Activated T-cell treated with anti-CD3 and anti-CD28 coated beads, Interleukin-2, amount 50 U/mL, for 24 hours (primary cell): Measurements from ENCODE around the gene STUM.

Experiments used
- DNase-seq: peaks from one replicate; pipeline ENCODE4 v3.0.0-alpha.2; 2020
- H3K27ac Mint-ChIP-seq: 2 replicates; pipeline ENCODE4 v1.8.0; 2020; ENCODE audit warnings: mild to moderate bottlenecking, mixed read lengths
- H3K27me3 Mint-ChIP-seq: 2 replicates; pipeline ENCODE4 v1.8.0; 2020; ENCODE audit warnings: mixed read lengths
- H3K36me3 Mint-ChIP-seq: 2 replicates; pipeline ENCODE4 v1.8.0; 2020; ENCODE audit warnings: low read depth, mixed read lengths
- H3K4me1 Mint-ChIP-seq: 2 replicates; pipeline ENCODE4 v1.8.0; 2020; ENCODE audit warnings: low read depth, mixed read lengths
- H3K4me3 Mint-ChIP-seq: 2 replicates; pipeline ENCODE4 v1.8.0; 2020; ENCODE audit warnings: mild to moderate bottlenecking, moderate library complexity, mixed read lengths
- H3K9me3 Mint-ChIP-seq: 2 replicates; pipeline ENCODE4 v1.8.0; 2020; ENCODE audit warnings: mixed read lengths

Gene STUM

GRCh38 chr1:226546926-226547325 is 1.6 kb upstream of the STUM start:
- Mint-ChIP-seq H3K4me3 (no peak overlapping the region), H3K27me3 (peaks cover 52% of the 10 kb centered on the region), H3K9me3 (no peaks in the 10 kb centered on the region), H3K27ac (no peak overlapping the region), H3K36me3 (no peaks in the 10 kb centered on the region), H3K4me1 (peaks cover 14% of the 10 kb centered on the region)
- no peak for DNase-seq

DNA sequence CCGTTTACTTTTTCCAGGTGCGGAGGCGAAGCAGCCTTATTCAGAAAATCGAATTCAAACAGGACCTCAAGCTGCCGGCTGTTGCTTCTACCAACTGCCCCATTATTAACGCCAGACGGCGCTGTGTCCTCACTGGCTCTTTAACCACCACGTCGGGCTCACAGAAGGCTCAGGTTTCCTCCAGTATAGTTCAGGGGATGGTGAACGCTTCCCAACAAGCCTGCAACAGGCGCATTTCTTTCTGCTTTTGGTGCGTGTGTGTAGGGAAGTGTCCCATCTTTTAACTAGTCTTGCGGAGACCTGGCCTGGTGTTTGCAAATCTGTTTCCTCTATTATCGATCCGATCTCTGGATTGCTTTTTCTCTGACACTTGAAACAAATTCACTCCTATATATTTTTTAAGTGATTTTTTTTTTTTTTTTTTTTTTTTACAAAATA is 791 bp upstream of the STUM start:
- Mint-ChIP-seq H3K4me3 (peak overlapping the region; percentile 40), H3K27me3 (peaks cover 58% of the 10 kb centered on the region)

GRCh38 chr1:226549094-226549936 is 751 bp downstream of the STUM start:
- DNase-seq, result peak; percentile 55
- Mint-ChIP-seq H3K4me3 (peak overlapping the region; percentile 60), H3K36me3 (no peaks in the 10 kb centered on the region), H3K27ac (no peak overlapping the region), H3K4me1 (peaks cover 14% of the 10 kb centered on the region), H3K27me3 (peaks cover 73% of the 10 kb centered on the region), H3K9me3 (no peaks in the 10 kb centered on the region)

More for the DNA sequence above, 791 bp upstream of the STUM start:
- DNase-seq, result peak; percentile 74
- Mint-ChIP-seq H3K27ac (no peak overlapping the region), H3K36me3 (no peaks in the 10 kb centered on the region), H3K4me1 (peaks cover 14% of the 10 kb centered on the region), H3K9me3 (no peaks in the 10 kb centered on the region)

- H3K4me3 Mint-ChIP-seq, result peak overlapping the region; percentile 60
- H3K9me3 Mint-ChIP-seq, result no peaks in the 10 kb centered on the region
- peaks cover 79% of the 10 kb centered on the region for H3K27me3 Mint-ChIP-seq
- peak; percentile 53 for DNase-seq
- peaks cover 14% of the 10 kb centered on the region for H3K4me1 Mint-ChIP-seq
- no peaks in the 10 kb centered on the region for H3K36me3 Mint-ChIP-seq
- H3K27ac Mint-ChIP-seq, result no peak overlapping the region
Measured at GRCh38 chr1:226549937-226550671, 1.5 kb downstream of the STUM start.

DNA sequence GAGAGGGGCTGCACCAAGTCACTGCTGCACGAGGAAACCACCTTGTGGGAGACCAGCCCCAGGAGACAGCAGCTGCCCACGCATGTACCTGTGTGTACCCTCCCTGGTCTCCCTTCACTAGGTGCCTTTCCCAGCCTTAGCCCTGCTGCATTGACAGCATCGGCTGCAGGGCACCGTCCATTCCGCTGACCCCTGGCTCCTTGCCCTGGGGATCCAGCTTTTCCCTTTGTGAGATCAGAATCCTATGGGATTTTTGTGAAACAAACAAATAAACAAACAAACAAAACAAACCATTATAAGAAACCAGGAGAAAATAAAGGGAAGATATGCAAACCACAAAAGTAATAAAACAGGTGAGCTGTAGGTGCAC is 2.1 kb downstream of the STUM start:
- Mint-ChIP-seq H3K36me3 (no peaks in the 10 kb centered on the region), H3K4me3 (no peak overlapping the region), H3K9me3 (no peaks in the 10 kb centered on the region)

GRCh38 chr1:226551299-226551698 is 2.7 kb downstream of the STUM start:
- Mint-ChIP-seq H3K27ac (no peak overlapping the region), H3K4me1 (peaks cover 14% of the 10 kb centered on the region), H3K27me3 (peaks cover 77% of the 10 kb centered on the region), H3K9me3 (no peaks in the 10 kb centered on the region), H3K36me3 (no peaks in the 10 kb centered on the region), H3K4me3 (no peak overlapping the region)
- no peak for DNase-seq

More for the DNA sequence above, 2.1 kb downstream of the STUM start:
- H3K27ac Mint-ChIP-seq, result no peak overlapping the region
- peaks cover 14% of the 10 kb centered on the region for H3K4me1 Mint-ChIP-seq
- DNase-seq, result no peak
- peaks cover 79% of the 10 kb centered on the region for H3K27me3 Mint-ChIP-seq

DNA sequence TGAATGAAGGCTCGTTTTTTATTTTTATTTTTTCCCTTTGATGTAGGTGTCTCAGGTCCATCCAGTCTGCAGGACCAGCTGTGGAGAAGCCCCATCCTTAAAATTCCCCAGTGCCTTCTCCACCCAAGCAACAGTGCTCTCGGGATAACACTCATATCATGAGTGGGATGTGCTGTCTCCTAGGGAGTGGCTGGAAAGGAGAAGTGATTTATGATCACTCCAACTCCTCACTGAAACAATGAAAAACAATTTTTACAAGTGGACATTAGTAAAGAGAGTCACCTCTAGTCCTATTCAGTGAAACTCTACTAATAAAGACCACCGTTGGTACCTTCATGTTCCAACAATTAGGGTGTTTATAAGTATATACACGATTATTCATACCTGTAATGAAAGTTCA is 3.5 kb downstream of the STUM start:
- Mint-ChIP-seq H3K4me1 (peaks cover 14% of the 10 kb centered on the region), H3K27me3 (peaks cover 69% of the 10 kb centered on the region), H3K9me3 (no peaks in the 10 kb centered on the region), H3K36me3 (no peaks in the 10 kb centered on the region), H3K4me3 (no peak overlapping the region), H3K27ac (no peak overlapping the region)
- DNase-seq, result no peak

DNA sequence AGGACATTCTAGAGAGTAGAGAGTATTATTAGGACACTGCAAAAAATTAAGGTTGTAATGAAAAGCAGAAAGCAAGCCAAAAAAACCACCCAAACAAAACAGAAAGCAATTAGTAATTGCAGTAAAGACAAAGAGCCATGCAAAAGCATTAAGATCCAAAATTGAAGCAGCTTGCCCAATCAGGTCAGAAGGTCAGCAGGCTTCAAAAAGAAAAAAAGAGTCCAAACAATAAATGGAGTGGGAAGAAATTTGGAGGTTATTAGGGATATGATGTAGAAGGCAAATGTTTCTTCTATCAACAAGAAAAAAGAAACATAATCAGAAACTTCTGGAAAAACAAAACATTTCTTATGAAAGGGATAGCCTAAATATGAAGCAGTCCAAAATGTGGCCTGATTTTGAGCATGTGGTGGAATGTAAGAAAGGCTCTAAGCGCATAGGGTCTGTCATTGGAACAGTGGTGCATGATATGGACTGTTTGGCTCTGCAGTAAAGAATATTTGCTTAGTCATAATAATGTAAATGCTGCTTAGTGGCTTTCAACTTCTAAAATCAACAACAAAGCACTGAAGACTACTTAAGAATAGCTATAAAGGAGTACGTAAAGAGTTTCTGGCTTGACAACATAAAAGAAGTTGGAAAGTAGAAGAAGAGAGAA is 4.8 kb downstream of the STUM start:
- no peaks in the 10 kb centered on the region for H3K36me3 Mint-ChIP-seq
- H3K27me3 Mint-ChIP-seq, result peaks cover 61% of the 10 kb centered on the region
- no peak for DNase-seq

GRCh38 chr1:226553924-226554282 is 5.3 kb downstream of the STUM start:
- Mint-ChIP-seq H3K36me3 (no peaks in the 10 kb centered on the region), H3K27ac (no peak overlapping the region), H3K4me1 (peaks cover 11% of the 10 kb centered on the region), H3K27me3 (peaks cover 60% of the 10 kb centered on the region), H3K4me3 (no peak overlapping the region), H3K9me3 (no peaks in the 10 kb centered on the region)
- DNase-seq, result no peak

More for the DNA sequence above, 4.8 kb downstream of the STUM start:
- H3K4me3 Mint-ChIP-seq, result no peak overlapping the region
- no peak overlapping the region for H3K27ac Mint-ChIP-seq
- no peaks in the 10 kb centered on the region for H3K9me3 Mint-ChIP-seq
- H3K4me1 Mint-ChIP-seq, result peaks cover 11% of the 10 kb centered on the region

DNA sequence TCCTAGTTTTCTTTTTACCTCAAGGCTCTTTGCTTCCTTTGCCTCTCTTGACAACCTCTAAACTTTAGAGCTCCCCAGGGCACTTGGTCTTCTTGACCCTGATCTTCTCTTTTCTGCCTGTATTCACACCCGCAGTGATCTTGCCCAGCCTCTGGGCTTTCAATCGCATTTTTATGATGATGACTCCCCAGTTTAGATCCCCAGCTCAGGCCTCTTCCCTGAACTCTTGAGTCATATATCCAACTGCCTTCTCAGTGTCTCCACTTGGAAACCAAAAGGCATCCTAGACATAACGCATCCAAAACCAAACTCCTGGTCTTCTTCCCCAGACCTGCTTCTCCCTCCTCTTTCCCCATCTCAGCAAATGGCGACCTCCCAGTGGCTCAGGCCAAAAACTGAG is 6.5 kb downstream of the STUM start:
- no peak for DNase-seq
- Mint-ChIP-seq H3K9me3 (no peaks in the 10 kb centered on the region), H3K27me3 (peaks cover 51% of the 10 kb centered on the region), H3K4me3 (no peak overlapping the region), H3K4me1 (peaks cover 4% of the 10 kb centered on the region), H3K36me3 (no peaks in the 10 kb centered on the region), H3K27ac (no peak overlapping the region)

- no peak overlapping the region for H3K4me3 Mint-ChIP-seq
- H3K9me3 Mint-ChIP-seq, result no peaks in the 10 kb centered on the region
- no peaks in the 10 kb centered on the region for H3K4me1 Mint-ChIP-seq
- no peak overlapping the region for H3K27ac Mint-ChIP-seq
- no peaks in the 10 kb centered on the region for H3K36me3 Mint-ChIP-seq
- DNase-seq, result no peak
- peaks cover 30% of the 10 kb centered on the region for H3K27me3 Mint-ChIP-seq
Measured at GRCh38 chr1:226557424-226557823, 8.9 kb downstream of the STUM start.

DNA sequence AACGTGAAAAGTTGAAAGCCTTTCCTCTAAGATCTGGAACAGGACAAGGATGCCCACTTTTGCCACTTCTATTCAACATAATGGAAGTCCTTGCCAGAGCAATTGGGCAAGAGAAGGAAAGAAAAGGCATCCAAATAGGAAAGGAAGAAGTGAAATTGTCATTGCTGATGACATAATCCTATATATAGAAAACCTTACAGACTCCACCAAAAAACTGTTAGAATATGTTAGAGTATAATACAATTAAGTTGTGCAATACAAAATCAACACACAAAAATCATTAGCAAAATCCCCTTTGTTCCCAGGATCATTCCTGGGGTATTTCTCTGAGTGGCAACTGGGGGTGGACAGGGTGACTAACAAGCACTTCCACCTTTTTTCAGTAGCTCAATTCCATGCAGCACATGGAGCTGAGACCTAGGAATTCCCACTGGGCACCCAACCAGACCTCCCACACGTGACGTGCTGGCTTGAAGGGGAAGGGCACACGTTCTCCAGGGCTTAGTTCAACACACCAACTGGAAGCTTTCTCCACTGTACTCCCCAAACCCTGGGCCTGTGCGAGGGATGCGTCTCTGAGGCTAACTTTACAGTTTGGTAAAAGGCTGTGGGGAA is 9.6 kb downstream of the STUM start:
- Mint-ChIP-seq H3K4me3 (no peak overlapping the region), H3K9me3 (no peaks in the 10 kb centered on the region), H3K36me3 (no peaks in the 10 kb centered on the region), H3K27me3 (peaks cover 24% of the 10 kb centered on the region), H3K27ac (no peak overlapping the region), H3K4me1 (no peaks in the 10 kb centered on the region)
- no peak for DNase-seq

GRCh38 chr1:226560243-226560642 is 11.7 kb downstream of the STUM start:
- Mint-ChIP-seq H3K27ac (no peak overlapping the region), H3K4me3 (no peak overlapping the region), H3K27me3 (peaks cover 3% of the 10 kb centered on the region), H3K4me1 (no peaks in the 10 kb centered on the region), H3K36me3 (no peaks in the 10 kb centered on the region), H3K9me3 (no peaks in the 10 kb centered on the region)
- no peak for DNase-seq

DNA sequence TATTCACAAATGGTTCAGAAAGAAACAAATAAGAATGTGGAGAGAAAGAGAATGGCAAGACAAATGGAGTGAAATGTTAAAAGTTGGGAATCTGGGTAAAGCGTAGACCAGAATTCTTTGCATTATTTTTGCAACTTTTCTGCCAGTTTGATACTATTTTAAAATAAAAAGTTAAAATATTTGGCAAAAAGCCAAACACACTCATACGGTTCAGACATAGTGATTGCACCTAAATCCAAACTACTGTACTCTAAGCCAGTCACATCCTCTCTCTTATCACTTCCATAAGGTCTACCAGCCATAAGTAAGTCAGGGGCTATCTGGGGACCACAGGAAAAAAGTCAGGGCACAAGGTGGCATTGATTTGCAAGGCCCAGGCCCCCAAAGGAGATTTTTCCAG is 14.4 kb downstream of the STUM start:
- Mint-ChIP-seq H3K36me3 (no peaks in the 10 kb centered on the region), H3K4me1 (no peaks in the 10 kb centered on the region), H3K9me3 (no peaks in the 10 kb centered on the region), H3K4me3 (no peak overlapping the region), H3K27me3 (peaks cover 3% of the 10 kb centered on the region), H3K27ac (no peak overlapping the region)
- DNase-seq, result no peak
